ENCODE results near the gene SOD2. TPM values are rescaled to one million over a fixed set of nuclear protein-coding genes. Genes with fewer than 3 reads are reported as not detected.
"Not testable (repeated sequence)": the region's sequence is repeated elsewhere in the genome, so short reads cannot be mapped to it uniquely, and the experiment has no call there.

Gene SOD2
- total and polyA plus RNA-seq, 2 donors (not counting 1 experiment from before 2014, with no cell fraction given): 66.0 to 94.7 TPM

DNA sequence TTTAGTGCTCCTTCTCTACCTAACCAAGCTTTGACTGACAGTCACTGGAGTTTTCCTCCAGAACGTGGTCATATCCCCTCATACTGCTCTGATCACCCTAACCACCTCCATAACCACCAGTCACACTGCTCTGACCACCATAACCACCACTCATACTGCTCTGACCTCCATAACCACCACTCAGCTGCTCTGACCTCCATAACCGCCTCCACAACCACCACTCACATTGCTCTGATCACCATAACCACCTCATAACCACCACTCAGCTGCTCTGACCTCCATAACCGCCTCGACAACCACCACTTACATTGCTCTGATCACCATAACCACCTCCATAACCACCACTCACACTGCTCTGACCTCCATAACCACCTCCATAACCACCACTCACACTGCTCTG lies 17.6 kb upstream of the SOD2 start:
- H3K9me3 ChIP-seq (ENCODE audit: control extremely low read depth in 1 of 3, control insufficient read depth in 2 of 3, insufficient read depth in 1 of 3, low read length in 2 of 3); H3K4me2 ChIP-seq (replicated peaks; ENCODE audit: low read depth, low read length, poor library complexity, severe bottlenecking); H3K4me3 Mint-ChIP-seq; H2AFZ ChIP-seq (ENCODE audit: insufficient read depth, low read depth, low read length, poor library complexity, severe bottlenecking); H3K9ac ChIP-seq (ENCODE audit: low read length); H3K27me3 ChIP-seq (replicated peaks in 1 of 4; ENCODE audit: control extremely low read depth in 1 of 4, control insufficient read depth in 3 of 4, insufficient read depth in 4 of 4, low read length in 3 of 4); DNase-seq; CTCF ChIA-PET; H3K27ac Mint-ChIP-seq; H4K20me1 ChIP-seq (ENCODE audit: control insufficient read depth, insufficient read depth, low read length, poor library complexity, severe bottlenecking); H3K9me3 Mint-ChIP-seq (ENCODE audit: insufficient read depth); H3K36me3 ChIP-seq (replicated peaks in 1 of 2; ENCODE audit: control extremely low read depth in 1 of 2, control insufficient read depth in 1 of 2, extremely low read depth in 1 of 2, insufficient read depth in 2 of 2, low read length in 1 of 2); H3K4me1 ChIP-seq (ENCODE audit: control insufficient read depth in 2 of 2, insufficient read depth in 2 of 2, low read length in 2 of 2); H3K27me3 Mint-ChIP-seq; intact Hi-C loops (cut with micrococcal nuclease); H3K27ac ChIP-seq (ENCODE audit: low read length in 2 of 2); ATAC-seq (ENCODE audit: low read depth); H3K4me1 Mint-ChIP-seq; H3K4me3 ChIP-seq (ENCODE audit: control extremely low read depth in 1 of 5, extremely low read depth in 1 of 5, insufficient read depth in 1 of 5, low read depth in 2 of 5, low read length in 4 of 5): not testable (repeated sequence)
- POLR2A ChIA-PET: interaction anchor here (0.7 kb wide), 1 partner anchor 14 kb away, joined by 3 read pairs; no protein-coding TSS in a partner anchor
- WGBS (ENCODE audit: insufficient coverage): 87% methylated on average over 2 of the region's 4 CpGs
- peaks cover 39% of the 10 kb centered on the region for H3K79me2 ChIP-seq (ENCODE audit: control insufficient read depth, insufficient read depth, low read length)

DNA sequence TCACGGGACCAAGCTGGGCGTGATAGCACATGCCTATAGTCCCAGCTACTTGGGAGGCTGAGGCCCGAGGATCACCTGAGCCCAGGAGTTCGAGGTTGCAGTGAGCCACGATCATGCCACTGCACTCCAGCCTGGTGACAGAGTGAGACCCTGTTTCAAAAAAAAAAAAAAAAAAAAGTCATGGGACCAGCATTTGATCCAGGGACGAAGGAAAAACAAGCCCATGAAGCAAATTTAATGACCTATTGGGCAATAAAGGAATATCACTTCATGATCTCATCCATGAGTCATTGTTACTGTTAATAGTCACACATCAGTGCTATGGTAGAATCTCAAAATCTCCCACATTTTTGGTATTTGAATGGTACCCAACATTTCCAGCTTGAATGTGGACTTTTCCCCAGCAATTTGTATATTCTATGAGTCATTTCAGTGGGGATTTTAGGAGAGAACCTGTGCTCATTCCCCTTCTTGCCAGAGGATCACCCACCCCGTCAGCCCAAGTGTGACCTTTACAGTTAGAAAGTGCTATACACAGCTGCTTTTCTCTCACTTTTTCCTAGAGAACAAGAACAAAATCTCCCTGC lies 8.5 kb upstream of the SOD2 start:
- no peak overlapping the region for H2AFZ ChIP-seq (ENCODE audit: insufficient read depth, low read depth, low read length, poor library complexity, severe bottlenecking)
- H4K20me1 ChIP-seq (ENCODE audit: control insufficient read depth, insufficient read depth, low read length, poor library complexity, severe bottlenecking): no peaks in the 10 kb centered on the region
- no peak overlapping the region for H3K4me3 Mint-ChIP-seq
- POLR2A ChIA-PET: interaction anchor here (0.7 kb wide), 1 partner anchor 89 kb away, joined by 5 read pairs; no protein-coding TSS in a partner anchor
- ATAC-seq (ENCODE audit: low read depth) (no peak), DNase-seq (no peak)
- no peaks in the 10 kb centered on the region for H3K27me3 Mint-ChIP-seq
- no peaks in the 10 kb centered on the region for H3K9me3 Mint-ChIP-seq (ENCODE audit: insufficient read depth)
- H3K4me1 ChIP-seq (ENCODE audit: control insufficient read depth in 2 of 2, insufficient read depth in 2 of 2, low read length in 2 of 2): peaks cover 6 to 7% of the 10 kb centered on the region in 2 donors
- intact Hi-C loops (cut with micrococcal nuclease): no loop called here
- whole genome bisulfite sequencing (ENCODE audit: insufficient coverage): 90% methylated on average over 5 of the region's 7 CpGs
- CTCF ChIA-PET: interaction anchor here (0.9 to 1.9 kb wide), 3 partner anchors 10 to 19 kb away, joined by 5 read pairs; no protein-coding TSS in a partner anchor
- H3K79me2 ChIP-seq (ENCODE audit: control insufficient read depth, insufficient read depth, low read length): peaks cover 15% of the 10 kb centered on the region
- no peak overlapping the region for H3K27ac Mint-ChIP-seq
- peaks cover 0 to 6% (median 0%) of the 10 kb centered on the region in 3 donors for H3K9me3 ChIP-seq (ENCODE audit: control extremely low read depth in 1 of 3, control insufficient read depth in 2 of 3, insufficient read depth in 1 of 3, low read length in 2 of 3)
- no peaks in the 10 kb centered on the region for H3K36me3 ChIP-seq (replicated peaks in 1 of 2; ENCODE audit: control extremely low read depth in 1 of 2, control insufficient read depth in 1 of 2, extremely low read depth in 1 of 2, insufficient read depth in 2 of 2, low read length in 1 of 2)
- no peak overlapping the region for H3K4me3 ChIP-seq (ENCODE audit: control extremely low read depth in 1 of 5, extremely low read depth in 1 of 5, insufficient read depth in 1 of 5, low read depth in 2 of 5, low read length in 4 of 5)
- H3K27ac ChIP-seq (ENCODE audit: low read length in 2 of 2): no peak overlapping the region
- H3K27me3 ChIP-seq (replicated peaks in 1 of 4; ENCODE audit: control extremely low read depth in 1 of 4, control insufficient read depth in 3 of 4, insufficient read depth in 4 of 4, low read length in 3 of 4): no peaks in the 10 kb centered on the region
- H3K4me1 Mint-ChIP-seq: peaks cover 13% of the 10 kb centered on the region
- TF ChIP-seq EZH2 (IDR thresholded peaks at IDR 0.05; ENCODE audit: borderline replicate concordance, insufficient read depth, low read depth, low read length, poor library complexity, severe bottlenecking): no peak
- TF ChIP-seq, protein P1, sequence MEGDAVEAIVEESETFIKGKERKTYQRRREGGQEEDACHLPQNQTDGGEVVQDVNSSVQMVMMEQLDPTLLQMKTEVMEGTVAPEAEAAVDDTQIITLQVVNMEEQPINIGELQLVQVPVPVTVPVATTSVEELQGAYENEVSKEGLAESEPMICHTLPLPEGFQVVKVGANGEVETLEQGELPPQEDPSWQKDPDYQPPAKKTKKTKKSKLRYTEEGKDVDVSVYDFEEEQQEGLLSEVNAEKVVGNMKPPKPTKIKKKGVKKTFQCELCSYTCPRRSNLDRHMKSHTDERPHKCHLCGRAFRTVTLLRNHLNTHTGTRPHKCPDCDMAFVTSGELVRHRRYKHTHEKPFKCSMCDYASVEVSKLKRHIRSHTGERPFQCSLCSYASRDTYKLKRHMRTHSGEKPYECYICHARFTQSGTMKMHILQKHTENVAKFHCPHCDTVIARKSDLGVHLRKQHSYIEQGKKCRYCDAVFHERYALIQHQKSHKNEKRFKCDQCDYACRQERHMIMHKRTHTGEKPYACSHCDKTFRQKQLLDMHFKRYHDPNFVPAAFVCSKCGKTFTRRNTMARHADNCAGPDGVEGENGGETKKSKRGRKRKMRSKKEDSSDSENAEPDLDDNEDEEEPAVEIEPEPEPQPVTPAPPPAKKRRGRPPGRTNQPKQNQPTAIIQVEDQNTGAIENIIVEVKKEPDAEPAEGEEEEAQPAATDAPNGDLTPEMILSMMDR (IDR thresholded peaks at IDR 0.05): no peak
- H3K4me2 ChIP-seq (replicated peaks; ENCODE audit: low read depth, low read length, poor library complexity, severe bottlenecking): no peak overlapping the region
- no peak overlapping the region for H3K9ac ChIP-seq (ENCODE audit: low read length)

Data from B cell (primary cell).